WTC11 (cell line): ENCODE measurements around the gene DNM3. TPM values are rescaled to one million over a fixed set of nuclear protein-coding genes. Genes with fewer than 3 reads are reported as not detected.

Experiments
- ATAC-seq: fragments of 200-7000 bp; cut with Tn5 transposase; 2 replicates; pipeline ENCODE4 v1.10.0; 2021; ENCODE audit warnings: mild to moderate bottlenecking, moderate library complexity
- CTCF ChIA-PET: fragments of 300-600 bp; sonication (Branson Sonifier 250); formaldehyde crosslinking; loops from one replicate; lab custom pipeline; 2021; ENCODE audit warnings: antibody characterized with exemption; lab: Charles Lee
- POLR2A ChIA-PET: fragments of 350-600 bp; sonication (Branson Sonifier 250); formaldehyde crosslinking; loops from one replicate; lab custom pipeline; 2021; ENCODE audit warnings: antibody characterized with exemption; lab: Charles Lee
- DNase-seq: peaks from one replicate; pipeline ENCODE4 v3.0.0; 2021; ENCODE audit warnings: low spot score
- H3K27ac Mint-ChIP-seq: 2 replicates; pipeline ENCODE4 v1.8.0; 2021; ENCODE audit warnings: mixed read lengths
- H3K27me3 Mint-ChIP-seq: 2 replicates; pipeline ENCODE4 v1.8.0; 2021; ENCODE audit warnings: low read depth, mild to moderate bottlenecking, moderate library complexity, mixed read lengths
- H3K36me3 Mint-ChIP-seq: 2 replicates; pipeline ENCODE4 v1.8.0; 2021; ENCODE audit warnings: mixed read lengths
- H3K4me1 Mint-ChIP-seq: 2 replicates; pipeline ENCODE4 v1.8.0; 2022; ENCODE audit warnings: mixed read lengths
- H3K4me3 Mint-ChIP-seq: 2 replicates; pipeline ENCODE4 v1.8.0; 2021; ENCODE audit warnings: mild to moderate bottlenecking, moderate library complexity, mixed read lengths
- H3K9me3 Mint-ChIP-seq: 2 replicates; pipeline ENCODE4 v1.8.0; 2021; ENCODE audit warnings: mixed read lengths
- AR ChIP-seq: fragments of 250-450 bp; sonication (Bioruptor Pico); IDR thresholded peaks from 2 replicates; pipeline ENCODE4 v1.9.0; 2021; ENCODE audit warnings: mild to moderate bottlenecking
- ATF1 ChIP-seq: sonication (generic); formaldehyde crosslinking; IDR thresholded peaks from 2 replicates; pipeline ENCODE4 v1.8.1; 2023; ENCODE audit warnings: mild to moderate bottlenecking, moderate library complexity, missing genetic modification reagents
- ETV6 ChIP-seq: sonication (generic); formaldehyde crosslinking; IDR thresholded peaks from 2 replicates; pipeline ENCODE4 v1.8.1; 2022; ENCODE audit warnings: mild to moderate bottlenecking, missing genetic modification reagents
- FOXJ3 ChIP-seq: sonication (generic); formaldehyde crosslinking; IDR thresholded peaks from 2 replicates; pipeline ENCODE4 v1.9.0; 2021; ENCODE audit warnings: missing genetic modification reagents, mild to moderate bottlenecking, borderline replicate concordance
- GRHL2 ChIP-seq: fragments of 250-450 bp; sonication (Bioruptor Pico); IDR thresholded peaks from 2 replicates; pipeline ENCODE4 v1.8.0; 2022; ENCODE audit warnings: mild to moderate bottlenecking, moderate library complexity; ENCODE audit not compliant: insufficient replicate concordance, severe bottlenecking
- GTF2I ChIP-seq: fragments of 250-450 bp; sonication (Bioruptor Pico); conservative IDR thresholded peaks from 2 replicates; pipeline ENCODE4 v1.4.0; 2021; ENCODE audit warnings: mild to moderate bottlenecking
- NFATC4 ChIP-seq: fragments of 250-450 bp; sonication (Bioruptor Pico); IDR thresholded peaks from 2 replicates; pipeline ENCODE4 v1.9.0; 2021; ENCODE audit warnings: mild to moderate bottlenecking
- SMAD3 ChIP-seq: sonication (generic); formaldehyde crosslinking; IDR thresholded peaks from 2 replicates; pipeline ENCODE4 v1.8.0; 2022; ENCODE audit warnings: missing genetic modification reagents, mild to moderate bottlenecking, borderline replicate concordance
- SP1 ChIP-seq: sonication (generic); formaldehyde crosslinking; conservative IDR thresholded peaks from 2 replicates; pipeline ENCODE4 v1.8.1; 2022; ENCODE audit warnings: missing genetic modification reagents
- USF1 ChIP-seq: sonication (generic); formaldehyde crosslinking; IDR thresholded peaks from 2 replicates; pipeline ENCODE4 v1.8.0; 2022; ENCODE audit warnings: mild to moderate bottlenecking, missing genetic modification reagents
- ZBTB43 ChIP-seq: sonication (generic); formaldehyde crosslinking; IDR thresholded peaks from 2 replicates; pipeline ENCODE4 v1.8.1; 2023; ENCODE audit warnings: mild to moderate bottlenecking, missing genetic modification reagents
- ZNF121 ChIP-seq: sonication (generic); formaldehyde crosslinking; IDR thresholded peaks from 2 replicates; pipeline ENCODE4 v1.8.0; 2023; ENCODE audit warnings: missing genetic modification reagents
- ZNF317 ChIP-seq: sonication (generic); formaldehyde crosslinking; IDR thresholded peaks from 2 replicates; pipeline ENCODE4 v1.8.1; 2023; ENCODE audit warnings: low read depth, mild to moderate bottlenecking, moderate library complexity, missing genetic modification reagents, borderline replicate concordance
- ZNF671 ChIP-seq: fragments of 250-450 bp; sonication (Bioruptor Pico); IDR thresholded peaks from 2 replicates; pipeline ENCODE4 v1.8.0; 2021; ENCODE audit warnings: mild to moderate bottlenecking
- total RNA-seq: library from RNA; stranded (reverse); gene quantifications from 3 replicates; pipeline ENCODE4 v1.2.3, GENCODE V29; 2021
- TF ChIP-seq, protein P1 (sequence below): sonication (generic); formaldehyde crosslinking; IDR thresholded peaks from 2 replicates; pipeline ENCODE4 v1.8.1; 2022; ENCODE audit warnings: mild to moderate bottlenecking, missing genetic modification reagents, moderate library complexity, borderline replicate concordance
- TF ChIP-seq, protein P2 (sequence below): sonication (generic); formaldehyde crosslinking; IDR thresholded peaks from 2 replicates; pipeline ENCODE4 v1.8.1; 2023; ENCODE audit warnings: mild to moderate bottlenecking, missing genetic modification reagents, moderate library complexity
- TF ChIP-seq, protein P3 (sequence below): sonication (generic); formaldehyde crosslinking; IDR thresholded peaks from 2 replicates; pipeline ENCODE4 v1.8.1; 2023; ENCODE audit warnings: mild to moderate bottlenecking, missing genetic modification reagents
- TF ChIP-seq, protein P4 (sequence below): sonication (generic); formaldehyde crosslinking; IDR thresholded peaks from 2 replicates; pipeline ENCODE4 v1.8.0; 2022; ENCODE audit warnings: mild to moderate bottlenecking, missing genetic modification reagents
- TF ChIP-seq, protein P5 (sequence below): sonication (generic); formaldehyde crosslinking; conservative IDR thresholded peaks from 2 replicates; pipeline ENCODE4 v1.8.1; 2023; ENCODE audit warnings: mild to moderate bottlenecking, low read depth, missing genetic modification reagents, moderate library complexity

DNM3 gene
- total RNA-seq, 1 experiment from 2014 or later: 1.9 TPM

DNA sequence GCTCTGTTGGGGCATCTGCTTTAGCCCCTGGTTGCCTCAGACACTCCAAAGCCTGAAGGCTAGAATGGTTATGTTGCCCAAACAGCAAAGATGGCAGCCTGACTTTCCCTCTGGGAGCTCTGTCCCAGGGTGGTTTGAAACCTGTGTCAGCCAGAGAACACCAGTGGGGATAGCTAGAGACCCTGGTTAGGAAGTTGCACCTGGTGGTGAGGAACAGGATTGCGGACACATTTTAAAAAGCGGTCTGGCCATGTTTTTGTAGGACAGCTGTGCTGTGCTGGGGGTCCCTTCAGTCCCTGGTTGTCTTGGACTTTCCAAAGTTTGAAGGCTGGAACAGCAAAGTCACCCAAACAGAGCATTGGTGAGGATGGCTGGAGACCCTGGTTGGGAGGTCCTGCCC, 87.8 kb downstream of the DNM3 start (continued):
- TF ChIP-seq, protein P1, sequence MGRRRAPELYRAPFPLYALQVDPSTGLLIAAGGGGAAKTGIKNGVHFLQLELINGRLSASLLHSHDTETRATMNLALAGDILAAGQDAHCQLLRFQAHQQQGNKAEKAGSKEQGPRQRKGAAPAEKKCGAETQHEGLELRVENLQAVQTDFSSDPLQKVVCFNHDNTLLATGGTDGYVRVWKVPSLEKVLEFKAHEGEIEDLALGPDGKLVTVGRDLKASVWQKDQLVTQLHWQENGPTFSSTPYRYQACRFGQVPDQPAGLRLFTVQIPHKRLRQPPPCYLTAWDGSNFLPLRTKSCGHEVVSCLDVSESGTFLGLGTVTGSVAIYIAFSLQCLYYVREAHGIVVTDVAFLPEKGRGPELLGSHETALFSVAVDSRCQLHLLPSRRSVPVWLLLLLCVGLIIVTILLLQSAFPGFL: no peak
- TF ChIP-seq ATF1: no peak
- TF ChIP-seq ETV6: no peak
- no peak for TF ChIP-seq AR (CRISPR knock-in tag)
- TF ChIP-seq ZNF671: no peak
- TF ChIP-seq, protein P2, sequence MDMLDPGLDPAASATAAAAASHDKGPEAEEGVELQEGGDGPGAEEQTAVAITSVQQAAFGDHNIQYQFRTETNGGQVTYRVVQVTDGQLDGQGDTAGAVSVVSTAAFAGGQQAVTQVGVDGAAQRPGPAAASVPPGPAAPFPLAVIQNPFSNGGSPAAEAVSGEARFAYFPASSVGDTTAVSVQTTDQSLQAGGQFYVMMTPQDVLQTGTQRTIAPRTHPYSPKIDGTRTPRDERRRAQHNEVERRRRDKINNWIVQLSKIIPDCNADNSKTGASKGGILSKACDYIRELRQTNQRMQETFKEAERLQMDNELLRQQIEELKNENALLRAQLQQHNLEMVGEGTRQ: no peak

DNA sequence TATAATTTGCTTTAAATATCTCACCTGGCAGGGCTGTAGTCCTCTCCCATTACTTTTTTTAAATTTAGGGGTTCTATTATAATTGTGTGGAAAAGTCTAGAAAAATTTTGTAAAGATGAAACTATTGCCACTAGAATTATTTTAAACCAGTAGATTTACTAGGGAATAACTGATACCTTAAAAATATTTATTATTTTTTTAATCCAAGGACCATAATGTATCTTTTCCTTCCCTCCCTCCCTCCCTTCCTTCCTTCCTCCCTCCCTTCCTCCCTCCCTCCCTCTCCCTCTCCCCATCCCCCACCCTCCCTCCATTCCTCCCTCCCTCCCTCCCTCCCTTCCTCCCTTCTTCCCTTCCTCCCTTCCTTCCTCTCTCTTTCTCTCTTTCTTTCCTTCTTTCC, 90.5 kb downstream of the DNM3 start:
- POLR2A ChIA-PET: no interaction called here

More for the DNA sequence above, 90.5 kb downstream of the DNM3 start:
- H3K36me3 Mint-ChIP-seq: 0 out of 2 replicates have a peak, but pooled peaks cover 2% of the 10 kb centered on the region
- no peak for ATAC-seq
- peaks cover 16% of the 10 kb centered on the region for H3K4me1 Mint-ChIP-seq
- H3K9me3 Mint-ChIP-seq: peaks cover 4% of the 10 kb centered on the region
- no peaks in the 10 kb centered on the region for H3K27me3 Mint-ChIP-seq
- TF ChIP-seq GRHL2 (CRISPR knock-in tag): no peak
- TF ChIP-seq FOXJ3 (CRISPR knock-in tag): no peak
- TF ChIP-seq SMAD3 (CRISPR knock-in tag): no peak
- no peak for TF ChIP-seq GTF2I (CRISPR knock-in tag)
- TF ChIP-seq ZNF317 (CRISPR knock-in tag): no peak
- TF ChIP-seq, protein P3, sequence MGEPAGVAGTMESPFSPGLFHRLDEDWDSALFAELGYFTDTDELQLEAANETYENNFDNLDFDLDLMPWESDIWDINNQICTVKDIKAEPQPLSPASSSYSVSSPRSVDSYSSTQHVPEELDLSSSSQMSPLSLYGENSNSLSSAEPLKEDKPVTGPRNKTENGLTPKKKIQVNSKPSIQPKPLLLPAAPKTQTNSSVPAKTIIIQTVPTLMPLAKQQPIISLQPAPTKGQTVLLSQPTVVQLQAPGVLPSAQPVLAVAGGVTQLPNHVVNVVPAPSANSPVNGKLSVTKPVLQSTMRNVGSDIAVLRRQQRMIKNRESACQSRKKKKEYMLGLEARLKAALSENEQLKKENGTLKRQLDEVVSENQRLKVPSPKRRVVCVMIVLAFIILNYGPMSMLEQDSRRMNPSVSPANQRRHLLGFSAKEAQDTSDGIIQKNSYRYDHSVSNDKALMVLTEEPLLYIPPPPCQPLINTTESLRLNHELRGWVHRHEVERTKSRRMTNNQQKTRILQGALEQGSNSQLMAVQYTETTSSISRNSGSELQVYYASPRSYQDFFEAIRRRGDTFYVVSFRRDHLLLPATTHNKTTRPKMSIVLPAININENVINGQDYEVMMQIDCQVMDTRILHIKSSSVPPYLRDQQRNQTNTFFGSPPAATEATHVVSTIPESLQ: no peak
- no peak for TF ChIP-seq ZNF121
- TF ChIP-seq SP1: no peak
- TF ChIP-seq ZBTB43 (CRISPR knock-in tag): no peak
- TF ChIP-seq NFATC4 (CRISPR knock-in tag): no peak
- no peak for TF ChIP-seq USF1 (CRISPR knock-in tag)
- TF ChIP-seq, protein P4, sequence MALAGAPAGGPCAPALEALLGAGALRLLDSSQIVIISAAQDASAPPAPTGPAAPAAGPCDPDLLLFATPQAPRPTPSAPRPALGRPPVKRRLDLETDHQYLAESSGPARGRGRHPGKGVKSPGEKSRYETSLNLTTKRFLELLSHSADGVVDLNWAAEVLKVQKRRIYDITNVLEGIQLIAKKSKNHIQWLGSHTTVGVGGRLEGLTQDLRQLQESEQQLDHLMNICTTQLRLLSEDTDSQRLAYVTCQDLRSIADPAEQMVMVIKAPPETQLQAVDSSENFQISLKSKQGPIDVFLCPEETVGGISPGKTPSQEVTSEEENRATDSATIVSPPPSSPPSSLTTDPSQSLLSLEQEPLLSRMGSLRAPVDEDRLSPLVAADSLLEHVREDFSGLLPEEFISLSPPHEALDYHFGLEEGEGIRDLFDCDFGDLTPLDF (CRISPR knock-in tag): no peak
- TF ChIP-seq, protein P5, sequence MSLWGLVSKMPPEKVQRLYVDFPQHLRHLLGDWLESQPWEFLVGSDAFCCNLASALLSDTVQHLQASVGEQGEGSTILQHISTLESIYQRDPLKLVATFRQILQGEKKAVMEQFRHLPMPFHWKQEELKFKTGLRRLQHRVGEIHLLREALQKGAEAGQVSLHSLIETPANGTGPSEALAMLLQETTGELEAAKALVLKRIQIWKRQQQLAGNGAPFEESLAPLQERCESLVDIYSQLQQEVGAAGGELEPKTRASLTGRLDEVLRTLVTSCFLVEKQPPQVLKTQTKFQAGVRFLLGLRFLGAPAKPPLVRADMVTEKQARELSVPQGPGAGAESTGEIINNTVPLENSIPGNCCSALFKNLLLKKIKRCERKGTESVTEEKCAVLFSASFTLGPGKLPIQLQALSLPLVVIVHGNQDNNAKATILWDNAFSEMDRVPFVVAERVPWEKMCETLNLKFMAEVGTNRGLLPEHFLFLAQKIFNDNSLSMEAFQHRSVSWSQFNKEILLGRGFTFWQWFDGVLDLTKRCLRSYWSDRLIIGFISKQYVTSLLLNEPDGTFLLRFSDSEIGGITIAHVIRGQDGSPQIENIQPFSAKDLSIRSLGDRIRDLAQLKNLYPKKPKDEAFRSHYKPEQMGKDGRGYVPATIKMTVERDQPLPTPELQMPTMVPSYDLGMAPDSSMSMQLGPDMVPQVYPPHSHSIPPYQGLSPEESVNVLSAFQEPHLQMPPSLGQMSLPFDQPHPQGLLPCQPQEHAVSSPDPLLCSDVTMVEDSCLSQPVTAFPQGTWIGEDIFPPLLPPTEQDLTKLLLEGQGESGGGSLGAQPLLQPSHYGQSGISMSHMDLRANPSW (CRISPR knock-in tag): no peak
- no peak for TF ChIP-seq ZNF671
- no peak for DNase-seq
- H3K4me3 Mint-ChIP-seq: no peak overlapping the region
- CTCF ChIA-PET: no interaction called here
- no peak overlapping the region for H3K27ac Mint-ChIP-seq
